GM18526 (cell line): Measurements from ENCODE around the gene CSNK1G1.
A peak's percentile ranks its signal among the peaks of the same experiment; 100 is the strongest.

Experiments
- POLR2A ChIP-seq: IDR thresholded peaks from 3 replicates; pipeline ENCODE4 v1.6.1; 2011; ENCODE audit not compliant: insufficient read length; ENCODE audit errors: extremely low read depth

The CSNK1G1 gene

GRCh38 chr15:64157599-64158125, 198.3 kb downstream of the CSNK1G1 start:
- TF ChIP-seq POLR2A, result no peak

GRCh38 chr15:64156652-64157331, 199.2 kb downstream of the CSNK1G1 start:
- TF ChIP-seq POLR2A, result peak; percentile 10

- no peak for TF ChIP-seq POLR2A
Observed at GRCh38 chr15:64155802-64156651, 199.9 kb downstream of the CSNK1G1 start.

- TF ChIP-seq POLR2A, result no peak
Observed at GRCh38 chr15:64153480-64154367, 202.2 kb downstream of the CSNK1G1 start.

- TF ChIP-seq POLR2A, result peak; percentile 41
Observed at GRCh38 chr15:64152507-64153387, 203.2 kb downstream of the CSNK1G1 start.

GRCh38 chr15:64151727-64152506, 204.1 kb downstream of the CSNK1G1 start, which contains the start of gene SNX22:
SNX22 (plus strand) TSS chr15:64151731; CDS start chr15:64151776, 45 bp downstream.
- TF ChIP-seq POLR2A, result peak; percentile 90

- TF ChIP-seq POLR2A, result no peak
Observed at GRCh38 chr15:64149893-64150578, 205.9 kb downstream of the CSNK1G1 start.

GRCh38 chr15:64149424-64149823, 206.5 kb downstream of the CSNK1G1 start:
- no peak for TF ChIP-seq POLR2A

- no peak for TF ChIP-seq POLR2A
Observed at GRCh38 chr15:64148581-64148980, 207.4 kb downstream of the CSNK1G1 start.

- TF ChIP-seq POLR2A, result no peak
Observed at GRCh38 chr15:64148168-64148567, 207.8 kb downstream of the CSNK1G1 start.

- TF ChIP-seq POLR2A, result no peak
Observed at GRCh38 chr15:64146885-64147681, 208.9 kb downstream of the CSNK1G1 start.

- TF ChIP-seq POLR2A, result no peak
Observed at GRCh38 chr15:64146520-64146884, 209.5 kb downstream of the CSNK1G1 start.

GRCh38 chr15:64146041-64146440, 209.9 kb downstream of the CSNK1G1 start:
- no peak for TF ChIP-seq POLR2A
